Measurements from ENCODE around the gene MTO1.

Gene MTO1

DNA sequence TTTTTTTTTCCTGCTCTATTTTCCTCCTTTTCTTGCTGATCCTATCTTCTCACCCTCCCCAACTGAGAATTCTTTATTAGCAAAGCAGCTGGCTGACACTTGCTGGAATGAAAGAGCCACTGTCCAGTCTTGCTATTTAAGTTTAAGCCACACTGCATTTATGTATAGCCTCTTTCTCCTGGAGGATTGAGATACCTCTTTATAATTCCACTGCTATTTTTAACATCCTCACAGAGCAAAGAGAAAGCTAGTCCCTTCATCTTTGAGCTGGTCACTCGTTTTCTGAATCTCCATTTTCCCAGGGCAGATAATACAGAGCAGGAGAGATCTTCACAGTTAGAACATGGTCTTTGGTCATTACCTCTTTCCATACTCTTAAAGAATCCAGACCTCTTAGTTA, 95.3 kb downstream of the MTO1 start:
- Mint-ChIP-seq H3K36me3 (ENCODE audit: low read depth) (no peaks in the 10 kb centered on the region), H3K9me3 (no peaks in the 10 kb centered on the region), H3K4me1 (ENCODE audit: low read depth) (peaks cover 33% of the 10 kb centered on the region), H3K27ac (no peak overlapping the region), H3K27me3 (no peaks in the 10 kb centered on the region), H3K4me3 (no peak overlapping the region)
- intact Hi-C loops (cut with micrococcal nuclease): no loop called here
